ENCODE data around the gene KRTAP4-9.

DNA sequence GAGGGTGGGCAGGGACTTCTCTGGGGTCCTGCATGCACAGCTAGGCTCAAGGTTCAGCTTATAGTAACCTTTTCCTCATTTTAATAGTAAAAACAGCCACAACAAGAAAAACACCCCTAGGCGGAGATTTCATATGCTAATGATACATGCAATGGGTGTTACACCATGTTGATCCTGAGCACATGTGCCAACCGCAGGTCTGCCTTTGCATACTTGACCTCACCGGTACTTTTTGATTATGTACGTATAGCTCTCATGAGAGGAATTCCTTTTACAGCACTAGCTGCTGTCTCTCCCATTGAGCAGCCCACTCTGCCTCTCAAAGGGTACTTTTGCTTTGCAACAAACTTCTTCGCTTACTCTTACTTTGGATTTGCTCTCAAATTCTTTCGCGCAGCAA is 9.1 kb upstream of the KRTAP4-9 start:
- TF ChIP-seq, protein P1, sequence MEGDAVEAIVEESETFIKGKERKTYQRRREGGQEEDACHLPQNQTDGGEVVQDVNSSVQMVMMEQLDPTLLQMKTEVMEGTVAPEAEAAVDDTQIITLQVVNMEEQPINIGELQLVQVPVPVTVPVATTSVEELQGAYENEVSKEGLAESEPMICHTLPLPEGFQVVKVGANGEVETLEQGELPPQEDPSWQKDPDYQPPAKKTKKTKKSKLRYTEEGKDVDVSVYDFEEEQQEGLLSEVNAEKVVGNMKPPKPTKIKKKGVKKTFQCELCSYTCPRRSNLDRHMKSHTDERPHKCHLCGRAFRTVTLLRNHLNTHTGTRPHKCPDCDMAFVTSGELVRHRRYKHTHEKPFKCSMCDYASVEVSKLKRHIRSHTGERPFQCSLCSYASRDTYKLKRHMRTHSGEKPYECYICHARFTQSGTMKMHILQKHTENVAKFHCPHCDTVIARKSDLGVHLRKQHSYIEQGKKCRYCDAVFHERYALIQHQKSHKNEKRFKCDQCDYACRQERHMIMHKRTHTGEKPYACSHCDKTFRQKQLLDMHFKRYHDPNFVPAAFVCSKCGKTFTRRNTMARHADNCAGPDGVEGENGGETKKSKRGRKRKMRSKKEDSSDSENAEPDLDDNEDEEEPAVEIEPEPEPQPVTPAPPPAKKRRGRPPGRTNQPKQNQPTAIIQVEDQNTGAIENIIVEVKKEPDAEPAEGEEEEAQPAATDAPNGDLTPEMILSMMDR (IDR thresholded peaks at IDR 0.05; ENCODE audit: low read depth, low read length, poor library complexity, severe bottlenecking), result no peak
- no peak for TF ChIP-seq EZH2phosphoT487 (IDR thresholded peaks at IDR 0.05; ENCODE audit: borderline replicate concordance, low read length)

Data from DOHH2 (cell line).